ENCODE measurements around the gene SFMBT1.

The SFMBT1 gene, protein sequence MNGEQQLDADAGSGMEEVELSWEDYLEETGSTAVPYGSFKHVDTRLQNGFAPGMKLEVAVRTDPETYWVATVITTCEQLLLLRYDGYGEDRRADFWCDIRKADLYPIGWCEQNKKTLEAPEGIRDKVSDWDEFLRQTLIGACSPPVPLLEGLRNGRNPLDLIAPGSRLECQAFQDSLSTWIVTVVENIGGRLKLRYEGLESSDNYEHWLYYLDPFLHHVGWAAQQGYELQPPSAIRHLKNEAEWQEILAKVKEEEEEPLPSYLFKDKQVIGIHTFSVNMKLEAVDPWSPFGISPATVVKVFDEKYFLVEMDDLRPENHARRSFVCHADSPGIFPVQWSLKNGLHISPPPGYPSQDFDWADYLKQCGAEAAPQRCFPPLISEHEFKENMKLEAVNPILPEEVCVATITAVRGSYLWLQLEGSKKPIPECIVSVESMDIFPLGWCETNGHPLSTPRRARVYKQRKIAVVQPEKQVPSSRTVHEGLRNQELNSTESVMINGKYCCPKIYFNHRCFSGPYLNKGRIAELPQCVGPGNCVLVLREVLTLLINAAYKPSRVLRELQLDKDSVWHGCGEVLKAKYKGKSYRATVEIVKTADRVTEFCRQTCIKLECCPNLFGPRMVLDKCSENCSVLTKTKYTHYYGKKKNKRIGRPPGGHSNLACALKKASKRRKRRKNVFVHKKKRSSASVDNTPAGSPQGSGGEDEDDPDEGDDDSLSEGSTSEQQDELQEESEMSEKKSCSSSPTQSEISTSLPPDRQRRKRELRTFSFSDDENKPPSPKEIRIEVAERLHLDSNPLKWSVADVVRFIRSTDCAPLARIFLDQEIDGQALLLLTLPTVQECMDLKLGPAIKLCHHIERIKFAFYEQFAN

DNA sequence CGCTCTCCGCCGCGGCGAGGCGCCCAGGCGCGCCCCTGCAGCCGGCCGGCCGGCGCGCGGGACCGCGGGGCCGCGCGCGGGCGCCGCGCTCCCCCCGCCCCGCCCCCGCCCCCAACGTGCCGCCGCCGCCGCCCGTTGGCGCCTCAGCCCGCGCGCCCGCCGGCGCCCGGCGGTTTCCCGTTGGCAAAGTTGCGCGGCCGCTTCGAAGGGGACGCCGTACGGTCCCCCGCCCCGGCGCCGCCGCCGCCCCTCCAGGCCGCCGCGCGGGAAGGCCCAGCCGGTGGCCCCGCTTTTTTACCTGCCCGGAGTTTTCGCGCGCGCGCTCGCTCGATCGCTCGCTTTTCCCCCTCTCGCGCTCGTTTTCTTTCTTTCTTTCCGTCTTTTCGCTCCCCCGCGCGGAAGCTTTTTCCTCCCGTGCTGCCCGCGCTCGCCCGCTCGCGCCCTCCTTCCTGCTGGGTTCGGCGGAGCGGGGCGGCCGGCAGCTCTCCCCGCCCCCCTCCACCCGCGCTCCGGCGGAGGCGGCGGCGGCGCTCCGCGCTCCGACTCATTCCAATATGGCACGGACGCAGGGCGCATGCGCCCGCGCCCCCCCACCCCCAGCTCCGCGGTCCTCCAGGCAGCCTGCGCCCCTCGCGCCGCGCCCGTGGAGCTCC, at the start of gene SFMBT1:
Gene SFMBT1, minus strand, starts transcription at position 556 of the 653 bp plus-strand sequence. CDS start 76,945 bp downstream, outside the sequence.
- Histone ChIP-seq H3K4me3 (ENCODE audit: low read depth, low read length) (peak within 1 kb of the TSS; percentile 73), H3K9me3 (ENCODE audit: control insufficient read depth, insufficient read depth, low read depth, low read length) (no peaks in the 10 kb centered on the region), H3K36me3 (ENCODE audit: control insufficient read depth in 2 of 2, insufficient read depth in 1 of 2, low read length in 2 of 2) (no peaks in the 10 kb centered on the region), H3K4me1 (ENCODE audit: control insufficient read depth, insufficient read depth, low read length) (peaks cover 4% of the 10 kb centered on the region; the same call in 1 of the 2 replicates), H3K27ac (ENCODE audit: extremely low read depth, low read depth, low read length) (peak within 1 kb of the TSS; percentile 94)
- ChIA-PET POLR2A (interaction anchor here (1.2 kb wide), 1 partner anchor 9 kb away, joined by 3 read pairs; no protein-coding TSS in a partner anchor), CTCF (no interaction called here)
- no peak for TF ChIP-seq ZNF140 (tag by site-specific recombination; IDR thresholded peaks at IDR 0.05)
- no peak for TF ChIP-seq HOXA7 (CRISPR knock-in tag; IDR thresholded peaks at IDR 0.05; ENCODE audit: borderline replicate concordance)
- no peak for TF ChIP-seq ZNF350 (tag by site-specific recombination; IDR thresholded peaks at IDR 0.05)
- peak; percentile 57; the same call in 1 of the 2 replicates for TF ChIP-seq ZNF335 (tag by site-specific recombination; conservative IDR thresholded peaks at IDR 0.05)
- TF ChIP-seq ZFHX2 (tag by site-specific recombination; conservative IDR thresholded peaks at IDR 0.05), result peak; percentile 57; the same call in 1 of the 2 replicates
- TF ChIP-seq ZBTB8A (tag by site-specific recombination; IDR thresholded peaks at IDR 0.05), result peak; percentile 96
- TF ChIP-seq ZXDB (tag by site-specific recombination; IDR thresholded peaks at IDR 0.05), result no peak
- no peak for TF ChIP-seq ZNF843 (tag by site-specific recombination; IDR thresholded peaks at IDR 0.05)
- TF ChIP-seq ZNF10 (tag by site-specific recombination; IDR thresholded peaks at IDR 0.05), result no peak
- TF ChIP-seq SP2 (tag by site-specific recombination; IDR thresholded peaks at IDR 0.05), result no peak
- TF ChIP-seq YY2 (tag by site-specific recombination; IDR thresholded peaks at IDR 0.05), result no peak
- TF ChIP-seq REPIN1 (tag by site-specific recombination; IDR thresholded peaks at IDR 0.05; ENCODE audit: low read depth), result no peak
- TF ChIP-seq, protein P1, sequence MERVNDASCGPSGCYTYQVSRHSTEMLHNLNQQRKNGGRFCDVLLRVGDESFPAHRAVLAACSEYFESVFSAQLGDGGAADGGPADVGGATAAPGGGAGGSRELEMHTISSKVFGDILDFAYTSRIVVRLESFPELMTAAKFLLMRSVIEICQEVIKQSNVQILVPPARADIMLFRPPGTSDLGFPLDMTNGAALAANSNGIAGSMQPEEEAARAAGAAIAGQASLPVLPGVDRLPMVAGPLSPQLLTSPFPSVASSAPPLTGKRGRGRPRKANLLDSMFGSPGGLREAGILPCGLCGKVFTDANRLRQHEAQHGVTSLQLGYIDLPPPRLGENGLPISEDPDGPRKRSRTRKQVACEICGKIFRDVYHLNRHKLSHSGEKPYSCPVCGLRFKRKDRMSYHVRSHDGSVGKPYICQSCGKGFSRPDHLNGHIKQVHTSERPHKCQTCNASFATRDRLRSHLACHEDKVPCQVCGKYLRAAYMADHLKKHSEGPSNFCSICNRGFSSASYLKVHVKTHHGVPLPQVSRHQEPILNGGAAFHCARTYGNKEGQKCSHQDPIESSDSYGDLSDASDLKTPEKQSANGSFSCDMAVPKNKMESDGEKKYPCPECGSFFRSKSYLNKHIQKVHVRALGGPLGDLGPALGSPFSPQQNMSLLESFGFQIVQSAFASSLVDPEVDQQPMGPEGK (tag by site-specific recombination; IDR thresholded peaks at IDR 0.05), result 0 out of 2 replicates have a peak, but pooled peaks have one; percentile 34
- no peak for TF ChIP-seq OSR2 (tag by site-specific recombination; IDR thresholded peaks at IDR 0.05)
- TF ChIP-seq ZNF747 (tag by site-specific recombination; IDR thresholded peaks at IDR 0.05), result no peak
- no peak for TF ChIP-seq IKZF3 (tag by site-specific recombination; IDR thresholded peaks at IDR 0.05)
- TF ChIP-seq ZNF654 (tag by site-specific recombination; IDR thresholded peaks at IDR 0.05; ENCODE audit: low read depth), result no peak
- no peak for TF ChIP-seq ZNF610 (tag by site-specific recombination; IDR thresholded peaks at IDR 0.05; ENCODE audit: borderline replicate concordance)
- no peak for TF ChIP-seq ZNF416 (tag by site-specific recombination; IDR thresholded peaks at IDR 0.05)
- TF ChIP-seq, protein P2, sequence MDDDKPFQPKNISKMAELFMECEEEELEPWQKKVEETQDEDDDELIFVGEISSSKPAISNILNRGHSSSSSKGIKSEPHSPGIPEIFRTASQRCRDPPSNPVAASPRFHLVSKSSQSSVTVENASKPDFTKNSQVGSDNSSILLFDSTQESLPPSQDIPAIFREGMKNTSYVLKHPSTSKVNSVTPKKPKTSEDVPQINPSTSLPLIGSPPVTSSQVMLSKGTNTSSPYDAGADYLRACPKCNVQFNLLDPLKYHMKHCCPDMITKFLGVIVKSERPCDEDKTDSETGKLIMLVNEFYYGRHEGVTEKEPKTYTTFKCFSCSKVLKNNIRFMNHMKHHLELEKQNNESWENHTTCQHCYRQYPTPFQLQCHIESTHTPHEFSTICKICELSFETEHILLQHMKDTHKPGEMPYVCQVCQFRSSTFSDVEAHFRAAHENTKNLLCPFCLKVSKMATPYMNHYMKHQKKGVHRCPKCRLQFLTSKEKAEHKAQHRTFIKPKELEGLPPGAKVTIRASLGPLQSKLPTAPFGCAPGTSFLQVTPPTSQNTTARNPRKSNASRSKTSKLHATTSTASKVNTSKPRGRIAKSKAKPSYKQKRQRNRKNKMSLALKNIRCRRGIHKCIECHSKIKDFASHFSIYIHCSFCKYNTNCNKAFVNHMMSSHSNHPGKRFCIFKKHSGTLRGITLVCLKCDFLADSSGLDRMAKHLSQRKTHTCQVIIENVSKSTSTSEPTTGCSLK (tag by site-specific recombination; IDR thresholded peaks at IDR 0.05), result no peak
- TF ChIP-seq, protein P3, sequence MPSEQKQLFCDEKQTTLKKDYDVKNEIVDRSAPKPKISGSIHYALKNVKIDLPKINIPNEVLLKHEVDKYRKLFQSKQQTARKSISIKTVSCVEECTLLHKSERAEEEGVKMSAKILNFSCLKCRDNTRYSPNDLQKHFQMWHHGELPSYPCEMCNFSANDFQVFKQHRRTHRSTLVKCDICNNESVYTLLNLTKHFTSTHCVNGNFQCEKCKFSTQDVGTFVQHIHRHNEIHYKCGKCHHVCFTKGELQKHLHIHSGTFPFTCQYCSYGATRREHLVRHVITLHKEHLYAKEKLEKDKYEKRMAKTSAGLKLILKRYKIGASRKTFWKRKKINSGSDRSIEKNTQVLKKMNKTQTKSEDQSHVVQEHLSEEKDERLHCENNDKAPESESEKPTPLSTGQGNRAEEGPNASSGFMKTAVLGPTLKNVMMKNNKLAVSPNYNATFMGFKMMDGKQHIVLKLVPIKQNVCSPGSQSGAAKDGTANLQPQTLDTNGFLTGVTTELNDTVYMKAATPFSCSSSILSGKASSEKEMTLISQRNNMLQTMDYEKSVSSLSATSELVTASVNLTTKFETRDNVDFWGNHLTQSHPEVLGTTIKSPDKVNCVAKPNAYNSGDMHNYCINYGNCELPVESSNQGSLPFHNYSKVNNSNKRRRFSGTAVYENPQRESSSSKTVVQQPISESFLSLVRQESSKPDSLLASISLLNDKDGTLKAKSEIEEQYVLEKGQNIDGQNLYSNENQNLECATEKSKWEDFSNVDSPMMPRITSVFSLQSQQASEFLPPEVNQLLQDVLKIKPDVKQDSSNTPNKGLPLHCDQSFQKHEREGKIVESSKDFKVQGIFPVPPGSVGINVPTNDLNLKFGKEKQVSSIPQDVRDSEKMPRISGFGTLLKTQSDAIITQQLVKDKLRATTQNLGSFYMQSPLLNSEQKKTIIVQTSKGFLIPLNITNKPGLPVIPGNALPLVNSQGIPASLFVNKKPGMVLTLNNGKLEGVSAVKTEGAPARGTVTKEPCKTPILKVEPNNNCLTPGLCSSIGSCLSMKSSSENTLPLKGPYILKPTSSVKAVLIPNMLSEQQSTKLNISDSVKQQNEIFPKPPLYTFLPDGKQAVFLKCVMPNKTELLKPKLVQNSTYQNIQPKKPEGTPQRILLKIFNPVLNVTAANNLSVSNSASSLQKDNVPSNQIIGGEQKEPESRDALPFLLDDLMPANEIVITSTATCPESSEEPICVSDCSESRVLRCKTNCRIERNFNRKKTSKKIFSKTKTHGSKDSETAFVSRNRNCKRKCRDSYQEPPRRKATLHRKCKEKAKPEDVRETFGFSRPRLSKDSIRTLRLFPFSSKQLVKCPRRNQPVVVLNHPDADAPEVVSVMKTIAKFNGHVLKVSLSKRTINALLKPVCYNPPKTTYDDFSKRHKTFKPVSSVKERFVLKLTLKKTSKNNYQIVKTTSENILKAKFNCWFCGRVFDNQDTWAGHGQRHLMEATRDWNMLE (tag by site-specific recombination; conservative IDR thresholded peaks at IDR 0.05; ENCODE audit: low read depth), result no peak
- TF ChIP-seq ZEB2 (tag by site-specific recombination; IDR thresholded peaks at IDR 0.05), result peak; percentile 51
- TF ChIP-seq ZNF530 (tag by site-specific recombination; IDR thresholded peaks at IDR 0.05; ENCODE audit: low read depth), result no peak
- TF ChIP-seq ZNF239 (tag by site-specific recombination; IDR thresholded peaks at IDR 0.05), result no peak
- TF ChIP-seq, protein P4, sequence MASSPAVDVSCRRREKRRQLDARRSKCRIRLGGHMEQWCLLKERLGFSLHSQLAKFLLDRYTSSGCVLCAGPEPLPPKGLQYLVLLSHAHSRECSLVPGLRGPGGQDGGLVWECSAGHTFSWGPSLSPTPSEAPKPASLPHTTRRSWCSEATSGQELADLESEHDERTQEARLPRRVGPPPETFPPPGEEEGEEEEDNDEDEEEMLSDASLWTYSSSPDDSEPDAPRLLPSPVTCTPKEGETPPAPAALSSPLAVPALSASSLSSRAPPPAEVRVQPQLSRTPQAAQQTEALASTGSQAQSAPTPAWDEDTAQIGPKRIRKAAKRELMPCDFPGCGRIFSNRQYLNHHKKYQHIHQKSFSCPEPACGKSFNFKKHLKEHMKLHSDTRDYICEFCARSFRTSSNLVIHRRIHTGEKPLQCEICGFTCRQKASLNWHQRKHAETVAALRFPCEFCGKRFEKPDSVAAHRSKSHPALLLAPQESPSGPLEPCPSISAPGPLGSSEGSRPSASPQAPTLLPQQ (tag by site-specific recombination; IDR thresholded peaks at IDR 0.05), result peak; percentile 38; the same call in 1 of the 2 replicates

Data from HEK293 (cell line).